ENCODE results near the gene CRISP2. TPM values are rescaled to one million over a fixed set of nuclear protein-coding genes. Genes with fewer than 3 reads are reported as not detected.

CRISP2 gene
- total and polyA plus RNA-seq, 9 of the 15 experiments (the other 6 are each of a cell fraction or from before 2014, with no cell fraction given), result not detected

- TF ChIP-seq ZNF592 (IDR thresholded peaks at IDR 0.05), result no peak
- 0 out of 2 replicates have a peak, but pooled peaks have one; percentile 9 for TF ChIP-seq ZNF197 (CRISPR knock-in tag; IDR thresholded peaks at IDR 0.05; ENCODE audit: low read depth)
- peak; percentile 55; the same call in 1 of the 2 replicates for TF ChIP-seq DMBX1 (CRISPR knock-in tag; IDR thresholded peaks at IDR 0.05; ENCODE audit: borderline replicate concordance)
- peak; percentile 8; the same call in 1 of the 2 replicates for TF ChIP-seq RBFOX2 (IDR thresholded peaks at IDR 0.05; ENCODE audit: low read depth, low read length)
- no peak for TF ChIP-seq UBTF (IDR thresholded peaks at IDR 0.05; ENCODE audit: borderline replicate concordance in 1 of 2, low read depth in 2 of 2, low read length in 2 of 2)
- no peak for TF ChIP-seq ZNF354B (CRISPR knock-in tag; IDR thresholded peaks at IDR 0.05)
- peak; percentile 57 for TF ChIP-seq SMAD4 (CRISPR knock-in tag; conservative IDR thresholded peaks at IDR 0.05)
- no peak for TF ChIP-seq ATF6 (CRISPR knock-in tag; IDR thresholded peaks at IDR 0.05)
- no peak for TF ChIP-seq HOXB6 (CRISPR knock-in tag; IDR thresholded peaks at IDR 0.05; ENCODE audit: borderline replicate concordance)
- TF ChIP-seq ZBTB26 (CRISPR knock-in tag; IDR thresholded peaks at IDR 0.05), result no peak
- TF ChIP-seq PREB (CRISPR knock-in tag; IDR thresholded peaks at IDR 0.05), result no peak
- no peak for TF ChIP-seq ZBED1 (IDR thresholded peaks at IDR 0.05)
- no peak for TF ChIP-seq NR2C2 (CRISPR knock-in tag; IDR thresholded peaks at IDR 0.05)
- TF ChIP-seq NR2C2 (tag; IDR thresholded peaks at IDR 0.05), result no peak
- no peak for TF ChIP-seq CGGBP1 (CRISPR knock-in tag; IDR thresholded peaks at IDR 0.05)
- no peak for TF ChIP-seq ZEB2 (IDR thresholded peaks at IDR 0.05)
- 0 out of 2 replicates have a peak, but pooled peaks have one; percentile 1 for TF ChIP-seq NFIX (CRISPR knock-in tag; IDR thresholded peaks at IDR 0.05; ENCODE audit: low read depth)
- no peak for TF ChIP-seq L3MBTL2 (IDR thresholded peaks at IDR 0.05)
Measured at GRCh38 chr6:49666480-49666879, 46.9 kb downstream of the CRISP2 start (continued).
